Fibroblast of lung (primary cell): ENCODE data around the gene IFNA4.
"Not testable (repeated sequence)": the region's sequence is repeated elsewhere in the genome, so short reads cannot be mapped to it uniquely, and the experiment has no call there.

ENCODE experiments used
- EZH2 ChIP-seq: IDR thresholded peaks from 2 replicates; pipeline ENCODE4 v1.5.1; 2012; ENCODE audit warnings: low read length, control low read depth, mild to moderate bottlenecking; ENCODE audit errors: missing control alignments
- TF ChIP-seq, protein P1 (sequence below), 2 donors: IDR thresholded peaks in 1 of 2; conservative IDR thresholded peaks in 1 of 2; 1 replicate in 1 of 2; 2 replicates in 1 of 2; pipeline ENCODE4 v1.5.1; 2011 to 2012; ENCODE audit warnings: low read length in 2 of 2, control low read depth in 1 of 2, inconsistent platforms in 1 of 2, low read depth in 1 of 2, mild to moderate bottlenecking in 1 of 2

GRCh38 chr9:21210782-21211181, 23.4 kb upstream of the IFNA4 start:
- TF ChIP-seq, protein P1, sequence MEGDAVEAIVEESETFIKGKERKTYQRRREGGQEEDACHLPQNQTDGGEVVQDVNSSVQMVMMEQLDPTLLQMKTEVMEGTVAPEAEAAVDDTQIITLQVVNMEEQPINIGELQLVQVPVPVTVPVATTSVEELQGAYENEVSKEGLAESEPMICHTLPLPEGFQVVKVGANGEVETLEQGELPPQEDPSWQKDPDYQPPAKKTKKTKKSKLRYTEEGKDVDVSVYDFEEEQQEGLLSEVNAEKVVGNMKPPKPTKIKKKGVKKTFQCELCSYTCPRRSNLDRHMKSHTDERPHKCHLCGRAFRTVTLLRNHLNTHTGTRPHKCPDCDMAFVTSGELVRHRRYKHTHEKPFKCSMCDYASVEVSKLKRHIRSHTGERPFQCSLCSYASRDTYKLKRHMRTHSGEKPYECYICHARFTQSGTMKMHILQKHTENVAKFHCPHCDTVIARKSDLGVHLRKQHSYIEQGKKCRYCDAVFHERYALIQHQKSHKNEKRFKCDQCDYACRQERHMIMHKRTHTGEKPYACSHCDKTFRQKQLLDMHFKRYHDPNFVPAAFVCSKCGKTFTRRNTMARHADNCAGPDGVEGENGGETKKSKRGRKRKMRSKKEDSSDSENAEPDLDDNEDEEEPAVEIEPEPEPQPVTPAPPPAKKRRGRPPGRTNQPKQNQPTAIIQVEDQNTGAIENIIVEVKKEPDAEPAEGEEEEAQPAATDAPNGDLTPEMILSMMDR (conservative IDR thresholded peaks at IDR 0.05 in 1 of 2, IDR thresholded peaks at IDR 0.05 in 1 of 2; ENCODE audit: low read depth in 1 of 2, low read length in 2 of 2), result not testable (repeated sequence)
- TF ChIP-seq EZH2, result not testable (repeated sequence)
